Measurements from ENCODE around the gene IFT80.
"Not testable (repeated sequence)": the region's sequence is repeated elsewhere in the genome, so short reads cannot be mapped to it uniquely, and the experiment has no call there.

- TF ChIP-seq, protein P1, sequence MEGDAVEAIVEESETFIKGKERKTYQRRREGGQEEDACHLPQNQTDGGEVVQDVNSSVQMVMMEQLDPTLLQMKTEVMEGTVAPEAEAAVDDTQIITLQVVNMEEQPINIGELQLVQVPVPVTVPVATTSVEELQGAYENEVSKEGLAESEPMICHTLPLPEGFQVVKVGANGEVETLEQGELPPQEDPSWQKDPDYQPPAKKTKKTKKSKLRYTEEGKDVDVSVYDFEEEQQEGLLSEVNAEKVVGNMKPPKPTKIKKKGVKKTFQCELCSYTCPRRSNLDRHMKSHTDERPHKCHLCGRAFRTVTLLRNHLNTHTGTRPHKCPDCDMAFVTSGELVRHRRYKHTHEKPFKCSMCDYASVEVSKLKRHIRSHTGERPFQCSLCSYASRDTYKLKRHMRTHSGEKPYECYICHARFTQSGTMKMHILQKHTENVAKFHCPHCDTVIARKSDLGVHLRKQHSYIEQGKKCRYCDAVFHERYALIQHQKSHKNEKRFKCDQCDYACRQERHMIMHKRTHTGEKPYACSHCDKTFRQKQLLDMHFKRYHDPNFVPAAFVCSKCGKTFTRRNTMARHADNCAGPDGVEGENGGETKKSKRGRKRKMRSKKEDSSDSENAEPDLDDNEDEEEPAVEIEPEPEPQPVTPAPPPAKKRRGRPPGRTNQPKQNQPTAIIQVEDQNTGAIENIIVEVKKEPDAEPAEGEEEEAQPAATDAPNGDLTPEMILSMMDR (IDR thresholded peaks at IDR 0.05), result not testable (repeated sequence)
- not testable (repeated sequence) for TF ChIP-seq EZH2, EZH2phosphoT487 (IDR thresholded peaks at IDR 0.05)
Observed at GRCh38 chr3:160240719-160241118, 158.3 kb downstream of the IFT80 start.

Measured in neural progenitor cell (in vitro differentiated cells).